ENCODE measurements around the gene ZNF281. TPM values are rescaled to one million over a fixed set of nuclear protein-coding genes. Genes with fewer than 3 reads are reported as not detected.

The ZNF281 gene
- polyA plus RNA-seq, 1 of the 3 experiments (the other 2 are of a cell fraction): 3.0 TPM

DNA sequence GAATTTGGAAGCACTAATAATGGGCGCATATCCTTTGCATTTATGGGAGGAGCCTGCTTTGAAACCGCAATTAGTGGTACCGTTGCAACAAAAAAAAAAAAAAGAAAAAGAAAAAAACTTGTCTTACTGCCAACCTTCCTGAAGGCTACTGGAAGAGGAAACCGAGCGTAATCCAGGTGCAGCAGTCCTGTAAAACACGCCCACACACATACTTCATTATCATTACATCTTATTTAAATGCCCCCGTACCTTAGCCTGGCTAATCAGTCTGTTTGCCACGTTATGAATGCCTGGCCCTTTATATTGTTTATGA lies 686 bp upstream of the ZNF281 start:
- Histone ChIP-seq H3K36me3 (replicated peaks in 1 of 2; ENCODE audit: control insufficient read depth in 1 of 2, insufficient read depth in 2 of 2, low read length in 1 of 2) (peaks cover 33% of the 10 kb centered on the region in 2 experiments), H3K4me1 (ENCODE audit: control insufficient read depth in 1 of 2, insufficient read depth in 2 of 2, low read depth in 1 of 2, low read length in 1 of 2) (peaks cover 9 to 22% of the 10 kb centered on the region in 2 experiments; a peak in 3 of 4 replicates), H3F3A (replicated peaks; ENCODE audit: insufficient read depth) (peaks cover 5% of the 10 kb centered on the region), H3K4me2 (peak overlapping the region; percentile 87), H3K79me2 (ENCODE audit: insufficient read depth) (peaks cover 43% of the 10 kb centered on the region), H2AFZ (ENCODE audit: low read depth) (peak overlapping the region; percentile 98), H3K27ac (ENCODE audit: low read depth in 2 of 2, low read length in 1 of 2) (peak overlapping the region; percentile 82 to 89; a peak in 3 of 4 replicates), H4K20me1 (ENCODE audit: insufficient read depth) (peaks cover 25% of the 10 kb centered on the region), H3K9me2 (no peaks in the 10 kb centered on the region), H3K4me3 (ENCODE audit: low read depth in 2 of 2, low read length in 1 of 2) (peak overlapping the region; percentile 82 to 97), H3K9me3 (no peaks in the 10 kb centered on the region; the same call in 1 of the 2 replicates), H3K9ac (no peak overlapping the region), H3K27me3 (ENCODE audit: insufficient read depth) (no peaks in the 10 kb centered on the region)
- WGBS (ENCODE audit: low lambda C conversion rate): 34% methylated on average over 8 of the region's 8 CpGs
- CTCF ChIA-PET: interaction anchor here (1.1 kb wide), 1 partner anchor 29 kb away, joined by 4 read pairs; no protein-coding TSS in a partner anchor
- TF ChIP-seq FOXM1 (IDR thresholded peaks at IDR 0.05; ENCODE audit: low read depth) (no peak), EZH2phosphoT487 (IDR thresholded peaks at IDR 0.05; ENCODE audit: borderline replicate concordance, low read depth) (no peak), FOSL2 (IDR thresholded peaks at IDR 0.05; ENCODE audit: borderline replicate concordance, low read depth) (no peak), GATA2 (CRISPR knock-in tag; IDR thresholded peaks at IDR 0.05) (no peak), NFIC (IDR thresholded peaks at IDR 0.05; ENCODE audit: borderline replicate concordance) (no peak), NRF1 (IDR thresholded peaks at IDR 0.05; ENCODE audit: low read depth, low read length) (no peak), RFX5 (IDR thresholded peaks at IDR 0.05; ENCODE audit: low read length) (no peak), RXRA (IDR thresholded peaks at IDR 0.05; ENCODE audit: borderline replicate concordance, low read depth) (no peak), MEF2A (IDR thresholded peaks at IDR 0.05; ENCODE audit: borderline replicate concordance, low read depth) (no peak), GABPA (IDR thresholded peaks at IDR 0.05; ENCODE audit: low read depth) (no peak), JUND (IDR thresholded peaks at IDR 0.05) (no peak), TCF12 (IDR thresholded peaks at IDR 0.05) (no peak)
- TF ChIP-seq, protein P1, sequence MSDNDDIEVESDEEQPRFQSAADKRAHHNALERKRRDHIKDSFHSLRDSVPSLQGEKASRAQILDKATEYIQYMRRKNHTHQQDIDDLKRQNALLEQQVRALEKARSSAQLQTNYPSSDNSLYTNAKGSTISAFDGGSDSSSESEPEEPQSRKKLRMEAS (IDR thresholded peaks at IDR 0.05; ENCODE audit: low read depth): no peak
- TF ChIP-seq, protein P2, sequence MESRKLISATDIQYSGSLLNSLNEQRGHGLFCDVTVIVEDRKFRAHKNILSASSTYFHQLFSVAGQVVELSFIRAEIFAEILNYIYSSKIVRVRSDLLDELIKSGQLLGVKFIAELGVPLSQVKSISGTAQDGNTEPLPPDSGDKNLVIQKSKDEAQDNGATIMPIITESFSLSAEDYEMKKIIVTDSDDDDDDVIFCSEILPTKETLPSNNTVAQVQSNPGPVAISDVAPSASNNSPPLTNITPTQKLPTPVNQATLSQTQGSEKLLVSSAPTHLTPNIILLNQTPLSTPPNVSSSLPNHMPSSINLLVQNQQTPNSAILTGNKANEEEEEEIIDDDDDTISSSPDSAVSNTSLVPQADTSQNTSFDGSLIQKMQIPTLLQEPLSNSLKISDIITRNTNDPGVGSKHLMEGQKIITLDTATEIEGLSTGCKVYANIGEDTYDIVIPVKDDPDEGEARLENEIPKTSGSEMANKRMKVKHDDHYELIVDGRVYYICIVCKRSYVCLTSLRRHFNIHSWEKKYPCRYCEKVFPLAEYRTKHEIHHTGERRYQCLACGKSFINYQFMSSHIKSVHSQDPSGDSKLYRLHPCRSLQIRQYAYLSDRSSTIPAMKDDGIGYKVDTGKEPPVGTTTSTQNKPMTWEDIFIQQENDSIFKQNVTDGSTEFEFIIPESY (IDR thresholded peaks at IDR 0.05; ENCODE audit: borderline replicate concordance, low read depth): no peak
- POLR2A ChIA-PET: interaction anchor here (1.0 kb wide), 1 partner anchor 64 kb away, joined by 4 read pairs; no protein-coding TSS in a partner anchor
- DNase-seq: peak; percentile 10

DNA sequence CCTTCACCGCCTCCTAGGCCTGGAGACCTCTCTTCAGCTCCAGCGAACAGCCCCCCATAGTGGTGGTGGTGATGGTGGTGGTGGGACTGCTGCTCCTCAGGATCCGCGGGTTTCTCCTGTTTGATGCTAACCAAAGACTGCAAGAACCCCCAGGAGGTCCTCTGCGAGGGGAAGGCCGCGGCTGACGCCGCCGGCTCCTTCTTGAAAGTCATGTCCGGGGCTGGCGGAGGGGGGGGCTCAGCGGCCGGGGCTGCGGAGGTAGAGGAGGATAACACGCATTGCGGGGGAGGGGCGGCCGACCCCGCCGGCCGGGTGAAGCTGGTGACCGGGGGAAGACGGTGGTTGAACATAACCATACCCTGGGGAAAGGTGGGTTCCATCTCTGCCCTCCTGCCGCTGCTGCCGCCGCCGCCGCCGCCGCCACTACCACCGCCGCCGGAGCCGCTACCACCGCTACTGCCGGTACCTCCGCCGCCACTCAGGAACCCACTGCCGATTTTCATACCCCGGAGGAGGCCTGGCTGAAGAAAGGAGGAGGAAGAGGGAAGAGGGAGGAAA lies 554 bp downstream of the ZNF281 start:
- Histone ChIP-seq H3K27ac (ENCODE audit: low read depth in 2 of 2, low read length in 1 of 2) (peak overlapping the region; percentile 82 to 93), H3K36me3 (replicated peaks in 1 of 2; ENCODE audit: control insufficient read depth in 1 of 2, insufficient read depth in 2 of 2, low read length in 1 of 2) (peaks cover 44 to 46% of the 10 kb centered on the region in 2 experiments), H2AFZ (ENCODE audit: low read depth) (peak overlapping the region; percentile 83; the same call in 1 of the 2 replicates), H3K4me1 (ENCODE audit: control insufficient read depth in 1 of 2, insufficient read depth in 2 of 2, low read depth in 1 of 2, low read length in 1 of 2) (peaks cover 4 to 25% of the 10 kb centered on the region in 2 experiments; a peak in 3 of 4 replicates), H3K27me3 (ENCODE audit: insufficient read depth) (no peaks in the 10 kb centered on the region), H3K4me2 (peak overlapping the region; percentile 87), H3F3A (replicated peaks; ENCODE audit: insufficient read depth) (no peaks in the 10 kb centered on the region), H3K9me3 (no peaks in the 10 kb centered on the region; the same call in 1 of the 2 replicates), H3K9me2 (no peaks in the 10 kb centered on the region), H3K4me3 (ENCODE audit: low read depth in 2 of 2, low read length in 1 of 2) (peak overlapping the region; percentile 82 to 97), H3K9ac (peak overlapping the region; percentile 95), H3K79me2 (ENCODE audit: insufficient read depth) (peaks cover 55% of the 10 kb centered on the region), H4K20me1 (ENCODE audit: insufficient read depth) (peaks cover 32% of the 10 kb centered on the region)
- WGBS (ENCODE audit: low lambda C conversion rate): 3% methylated on average over 24 of the region's 41 CpGs
- CTCF ChIA-PET: no interaction called here
- POLR2A ChIA-PET: interaction anchor here (1.0 kb wide), 1 partner anchor 65 kb away, joined by 4 read pairs; no protein-coding TSS in a partner anchor
- TF ChIP-seq, protein P3, sequence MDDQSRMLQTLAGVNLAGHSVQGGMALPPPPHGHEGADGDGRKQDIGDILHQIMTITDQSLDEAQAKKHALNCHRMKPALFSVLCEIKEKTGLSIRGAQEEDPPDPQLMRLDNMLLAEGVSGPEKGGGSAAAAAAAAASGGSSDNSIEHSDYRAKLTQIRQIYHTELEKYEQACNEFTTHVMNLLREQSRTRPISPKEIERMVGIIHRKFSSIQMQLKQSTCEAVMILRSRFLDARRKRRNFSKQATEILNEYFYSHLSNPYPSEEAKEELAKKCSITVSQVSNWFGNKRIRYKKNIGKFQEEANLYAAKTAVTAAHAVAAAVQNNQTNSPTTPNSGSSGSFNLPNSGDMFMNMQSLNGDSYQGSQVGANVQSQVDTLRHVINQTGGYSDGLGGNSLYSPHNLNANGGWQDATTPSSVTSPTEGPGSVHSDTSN (IDR thresholded peaks at IDR 0.05): no peak
- TF ChIP-seq, protein P4, sequence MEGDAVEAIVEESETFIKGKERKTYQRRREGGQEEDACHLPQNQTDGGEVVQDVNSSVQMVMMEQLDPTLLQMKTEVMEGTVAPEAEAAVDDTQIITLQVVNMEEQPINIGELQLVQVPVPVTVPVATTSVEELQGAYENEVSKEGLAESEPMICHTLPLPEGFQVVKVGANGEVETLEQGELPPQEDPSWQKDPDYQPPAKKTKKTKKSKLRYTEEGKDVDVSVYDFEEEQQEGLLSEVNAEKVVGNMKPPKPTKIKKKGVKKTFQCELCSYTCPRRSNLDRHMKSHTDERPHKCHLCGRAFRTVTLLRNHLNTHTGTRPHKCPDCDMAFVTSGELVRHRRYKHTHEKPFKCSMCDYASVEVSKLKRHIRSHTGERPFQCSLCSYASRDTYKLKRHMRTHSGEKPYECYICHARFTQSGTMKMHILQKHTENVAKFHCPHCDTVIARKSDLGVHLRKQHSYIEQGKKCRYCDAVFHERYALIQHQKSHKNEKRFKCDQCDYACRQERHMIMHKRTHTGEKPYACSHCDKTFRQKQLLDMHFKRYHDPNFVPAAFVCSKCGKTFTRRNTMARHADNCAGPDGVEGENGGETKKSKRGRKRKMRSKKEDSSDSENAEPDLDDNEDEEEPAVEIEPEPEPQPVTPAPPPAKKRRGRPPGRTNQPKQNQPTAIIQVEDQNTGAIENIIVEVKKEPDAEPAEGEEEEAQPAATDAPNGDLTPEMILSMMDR (IDR thresholded peaks at IDR 0.05): peak; percentile 27
- no peak for TF ChIP-seq YY1 (IDR thresholded peaks at IDR 0.05; ENCODE audit: low read depth)
- TF ChIP-seq RCOR1 (IDR thresholded peaks at IDR 0.05; ENCODE audit: low read length): no peak
- no peak for TF ChIP-seq RAD21 (IDR thresholded peaks at IDR 0.05; ENCODE audit: low read length)
- TF ChIP-seq GABPA (IDR thresholded peaks at IDR 0.05; ENCODE audit: low read depth): no peak
- TF ChIP-seq, protein P2 (IDR thresholded peaks at IDR 0.05; ENCODE audit: borderline replicate concordance, low read depth): no peak
- DNase-seq: no peak

All from SK-N-SH (cell line).